Stimulated activated CD4-positive, alpha-beta T cell treated with anti-CD3 and anti-CD28 coated beads, TNF-alpha, amount 100 ng/mL, for 4 hours (primary cell): ENCODE data around the gene SIRPD.
"Not testable (repeated sequence)": the region's sequence is repeated elsewhere in the genome, so short reads cannot be mapped to it uniquely, and the experiment has no call there.

Experiments
- DNase-seq, 3 experiments: peaks; one replicate each; pipeline ENCODE4 v3.0.0-alpha.2; 2020; ENCODE audit warnings: low read depth in 3 of 3

SIRPD gene

GRCh38 chr20:1537731-1538058 lies 19.8 kb downstream of the SIRPD start:
- no peak for DNase-seq

DNA sequence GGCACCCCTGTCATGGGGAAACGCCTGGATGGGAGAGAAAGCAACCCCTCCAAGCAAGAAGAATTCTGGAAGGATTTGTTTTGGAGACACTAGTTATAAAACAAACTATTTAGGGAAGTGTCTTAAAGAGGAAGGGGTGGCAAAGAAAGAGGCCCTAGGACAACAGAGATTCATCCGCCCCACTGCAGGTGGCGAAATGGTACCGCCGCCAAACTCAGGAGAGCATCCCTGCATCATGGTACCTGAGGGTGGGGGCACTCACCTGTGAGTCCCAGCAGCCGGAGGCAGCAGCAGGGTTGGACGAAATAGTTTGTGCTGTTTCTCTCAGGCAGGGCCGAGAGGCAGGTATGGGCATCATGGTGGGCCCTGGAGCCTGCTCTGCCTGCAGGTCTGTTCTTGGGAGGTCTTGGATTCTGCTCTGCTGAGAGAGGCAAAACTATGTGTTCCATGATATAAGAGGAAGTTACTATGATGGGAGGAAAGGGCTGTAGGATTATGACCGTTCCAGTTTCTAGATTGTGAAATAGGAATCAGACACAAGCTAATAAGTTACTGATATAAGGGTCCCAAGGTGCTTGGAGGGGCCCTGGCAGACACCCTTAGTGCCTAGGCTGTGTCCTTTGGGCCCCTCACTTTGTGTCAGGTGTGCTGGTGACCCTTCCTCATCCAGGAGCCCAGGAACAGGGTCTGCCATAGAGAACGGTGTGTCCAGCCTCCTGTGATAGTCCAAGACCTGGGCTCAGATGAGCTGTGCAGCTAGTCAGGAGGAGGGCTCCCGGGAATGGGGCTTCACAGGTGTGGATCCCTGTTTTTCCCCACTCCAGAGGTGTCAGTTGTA lies 20.4 kb downstream of the SIRPD start:
- no peak for DNase-seq

DNA sequence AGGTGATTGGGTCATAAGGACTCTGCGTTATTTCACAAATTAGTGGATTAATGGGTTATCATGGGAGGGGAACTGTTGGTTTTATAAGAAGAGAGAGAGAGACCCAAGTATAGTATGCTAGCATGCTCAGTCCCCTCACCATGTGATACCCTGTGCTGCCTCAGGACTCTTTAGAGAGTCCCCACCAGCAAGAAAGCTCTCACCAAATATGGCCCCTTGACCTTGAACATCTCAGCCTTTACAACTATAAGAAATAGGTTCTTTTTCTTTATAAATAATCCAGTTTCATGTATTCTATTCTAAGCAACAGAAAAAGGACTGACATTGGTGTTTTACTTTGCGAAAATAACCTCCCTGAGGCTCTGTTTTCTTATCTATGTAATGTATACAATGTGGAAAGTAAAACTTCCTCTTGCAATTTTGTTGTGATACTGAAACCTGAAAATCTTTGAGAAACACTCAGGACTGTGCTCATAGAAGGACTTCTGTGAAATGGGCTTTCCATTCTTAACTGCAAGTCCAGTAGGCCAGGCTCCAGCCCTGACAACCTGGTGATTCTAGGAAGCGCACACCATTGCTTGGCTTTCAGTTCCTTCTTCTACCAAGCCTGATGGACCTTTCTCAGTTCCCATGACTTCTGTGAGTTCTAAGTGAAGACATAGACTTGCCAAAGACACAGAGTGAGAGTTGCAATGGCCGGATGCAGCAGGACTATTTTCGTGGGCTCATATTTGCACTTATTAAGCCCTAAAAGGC lies 21.9 kb downstream of the SIRPD start:
- DNase-seq = no peak

GRCh38 chr20:1534526-1534925 lies 23.0 kb downstream of the SIRPD start:
- no peak for DNase-seq

GRCh38 chr20:1533059-1533458 lies 24.4 kb downstream of the SIRPD start:
- no peak for DNase-seq

GRCh38 chr20:1528811-1529210 lies 28.7 kb downstream of the SIRPD start:
- DNase-seq = no peak

- no peak for DNase-seq
Observed at GRCh38 chr20:1527923-1528322, 29.6 kb downstream of the SIRPD start.

- no peak for DNase-seq
Observed at GRCh38 chr20:1526896-1527295, 30.6 kb downstream of the SIRPD start.

- no peak for DNase-seq
Observed at GRCh38 chr20:1526310-1526709, 31.2 kb downstream of the SIRPD start.

DNA sequence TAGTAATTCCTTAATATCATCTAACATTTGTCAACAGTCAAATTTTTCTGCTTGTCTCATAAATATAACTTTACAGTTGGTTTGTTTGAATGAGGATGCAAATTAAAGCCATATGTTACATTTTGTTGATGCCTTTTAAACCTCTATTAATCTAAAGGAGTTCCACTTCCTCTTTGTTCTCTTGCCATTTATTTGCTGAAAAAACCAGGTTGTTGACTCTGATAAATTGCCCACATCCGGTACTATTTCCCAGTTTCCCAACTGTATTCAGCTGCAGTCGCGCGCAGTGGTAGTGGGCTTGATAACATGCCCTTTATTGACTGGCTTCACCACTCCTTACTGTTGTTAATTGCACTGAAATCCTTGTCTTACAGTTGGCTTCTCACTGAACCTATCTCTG lies 33.5 kb downstream of the SIRPD start:
- no peak for DNase-seq

- no peak for DNase-seq
Observed at GRCh38 chr20:1517010-1517409, 40.5 kb downstream of the SIRPD start.

- no peak for DNase-seq
Observed at GRCh38 chr20:1513801-1514200, 43.7 kb downstream of the SIRPD start.

DNA sequence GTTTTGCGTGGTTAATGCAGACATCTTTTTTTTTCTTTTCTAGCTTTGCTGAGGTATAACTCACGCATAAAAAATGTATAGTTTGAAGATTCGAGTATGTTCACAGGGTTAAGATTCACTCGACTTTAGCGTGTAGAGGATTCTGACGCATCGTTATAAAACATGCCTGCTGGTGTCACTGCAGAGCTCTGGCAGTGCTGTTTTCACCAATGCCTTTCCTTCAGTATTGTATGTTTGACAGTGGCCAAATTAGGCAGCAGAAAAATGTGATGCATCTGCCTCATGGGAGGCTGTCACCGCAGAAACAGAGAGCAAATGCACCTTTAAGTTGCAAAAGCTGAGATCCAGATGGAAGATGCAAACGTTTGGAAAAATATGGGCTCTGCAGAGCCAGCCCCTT lies 48.3 kb downstream of the SIRPD start:
- DNase-seq = no peak

DNA sequence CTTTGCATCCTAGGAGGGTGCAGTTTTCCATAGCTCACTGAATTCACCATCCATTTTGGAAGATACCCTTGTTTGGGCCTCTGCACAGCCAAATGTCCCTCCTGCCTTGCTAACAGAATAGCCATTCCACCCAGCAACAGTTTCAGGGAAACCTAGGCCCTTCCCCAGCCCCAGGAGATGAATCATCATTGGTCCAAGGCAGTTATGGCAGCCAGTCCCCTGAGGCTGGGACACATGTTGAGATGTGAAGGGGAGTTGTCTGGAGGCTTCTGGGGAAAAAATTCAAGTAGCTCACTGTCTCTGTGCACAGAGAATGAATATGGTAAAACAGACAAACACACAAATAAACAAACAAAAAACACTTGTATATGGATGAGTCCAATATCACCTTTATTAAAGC lies 48.9 kb downstream of the SIRPD start:
- no peak for DNase-seq

- no peak for DNase-seq
Observed at GRCh38 chr20:1507276-1507675, 50.2 kb downstream of the SIRPD start.

DNA sequence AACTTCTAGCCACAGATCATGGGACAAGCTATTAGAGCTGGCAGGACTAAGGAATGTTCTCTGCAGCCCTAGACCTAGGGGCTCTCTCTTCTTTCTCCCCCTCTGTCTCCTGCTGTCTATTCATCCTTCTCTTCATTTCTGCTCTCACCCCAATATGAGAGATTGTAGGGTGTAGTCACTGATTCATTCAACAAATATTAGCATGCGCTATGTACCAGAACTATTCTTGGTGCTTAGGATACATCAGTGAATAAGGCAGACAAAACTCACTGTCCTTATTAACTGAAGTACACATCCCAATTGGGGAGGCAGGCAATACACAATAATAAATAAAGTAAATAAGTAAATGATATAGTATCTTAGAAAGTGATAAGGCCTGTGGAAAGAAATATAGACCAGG lies 51.6 kb downstream of the SIRPD start:
- no peak for DNase-seq

- DNase-seq = no peak
Observed at GRCh38 chr20:1505361-1505760, 52.1 kb downstream of the SIRPD start.

DNA sequence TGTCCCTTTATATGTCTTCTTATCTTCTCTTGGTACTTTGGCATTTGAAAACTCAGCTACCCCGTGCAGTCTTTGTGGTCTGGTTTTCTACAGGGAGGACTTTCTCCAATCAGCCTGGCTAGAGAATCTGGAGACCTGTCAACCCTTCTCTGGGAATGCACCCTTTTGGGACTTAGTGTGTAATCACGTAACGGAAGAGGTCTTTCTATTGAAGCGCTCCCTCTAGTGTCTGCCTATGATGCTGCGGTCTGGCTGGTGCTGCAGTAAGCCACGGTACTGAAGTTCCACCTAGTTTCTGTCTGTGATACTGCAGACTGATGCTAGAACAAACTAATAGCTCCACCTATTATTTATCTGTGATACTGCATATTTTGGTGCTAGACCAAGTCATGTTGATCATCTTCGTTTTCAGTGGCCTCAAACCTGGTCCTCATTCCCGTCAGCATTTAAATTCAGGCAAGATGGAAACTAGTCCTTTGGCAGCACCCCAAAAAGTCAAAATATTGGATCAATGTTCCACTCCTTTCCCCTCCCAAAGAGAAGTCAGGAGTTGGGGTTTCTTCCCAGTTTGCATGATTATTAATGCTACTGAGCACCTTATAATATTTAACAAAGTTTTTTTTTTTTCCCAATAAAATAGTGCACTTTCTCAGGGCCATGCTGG lies 53.8 kb downstream of the SIRPD start:
- DNase-seq = peak; percentile 22 to 66 (median 61)

DNA sequence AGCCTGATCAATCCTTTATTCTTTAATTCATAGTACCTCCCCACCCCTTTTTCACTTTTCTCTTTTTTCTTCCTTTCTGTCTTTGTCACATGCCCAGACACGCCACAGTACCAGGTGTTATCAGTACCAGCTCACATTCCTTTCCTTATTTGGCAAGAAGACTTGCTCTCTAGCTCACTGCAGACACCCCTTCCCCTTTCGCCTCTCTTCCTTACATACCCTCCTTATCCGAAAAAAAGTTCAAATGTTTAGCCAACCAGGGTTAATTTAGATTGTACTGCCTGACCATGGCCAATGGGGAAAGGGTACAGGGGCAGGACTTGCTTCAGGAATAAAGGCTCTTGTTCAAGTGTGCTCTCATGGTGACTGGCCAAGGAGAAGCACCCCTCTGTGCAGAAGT lies 57.0 kb downstream of the SIRPD start:
- no peak for DNase-seq

- no peak for DNase-seq
Observed at GRCh38 chr20:1499528-1500420, 57.7 kb downstream of the SIRPD start.

DNA sequence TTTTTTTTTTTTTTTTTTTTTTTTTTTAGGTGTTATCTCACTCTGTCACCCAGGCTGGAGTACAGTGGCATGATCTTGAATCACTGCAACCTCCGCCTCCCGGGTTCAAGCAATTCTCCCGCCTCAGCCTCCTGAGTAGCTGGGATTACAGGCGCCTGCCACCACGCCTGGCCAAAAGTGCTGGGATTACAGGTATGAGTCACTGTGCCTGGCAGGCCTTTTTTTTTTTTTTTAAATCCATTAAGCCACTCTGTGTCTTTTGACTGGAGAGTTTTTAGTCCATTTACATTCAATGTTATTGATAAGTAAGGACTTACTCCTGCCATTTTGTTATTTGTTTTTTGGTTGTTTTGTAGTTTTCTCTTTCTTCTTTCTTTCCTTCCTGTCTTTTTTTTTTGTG lies 60.1 kb downstream of the SIRPD start:
- DNase-seq = not testable (repeated sequence)

DNA sequence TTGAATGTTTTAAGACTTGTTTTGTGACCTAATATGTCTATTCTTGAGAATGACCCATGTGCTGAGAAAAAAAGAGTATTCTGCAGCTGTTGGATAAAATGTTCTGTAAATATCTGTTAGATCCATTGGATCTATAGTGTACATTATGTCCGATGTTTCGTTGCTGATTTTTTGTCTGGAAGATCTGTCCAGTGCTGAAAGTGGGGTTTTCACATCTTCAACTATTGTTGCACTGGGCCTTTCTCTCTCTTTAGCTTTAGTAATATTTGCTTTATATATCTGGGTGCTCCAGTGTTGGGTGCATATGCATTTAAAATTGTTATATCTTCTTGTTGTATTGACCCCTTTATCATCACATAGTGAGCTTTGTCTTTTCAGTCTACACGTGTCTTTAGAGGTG lies 60.6 kb downstream of the SIRPD start:
- DNase-seq = no peak
